WTC11 (cell line): ENCODE measurements around the gene SPAG4. TPM values are rescaled to one million over a fixed set of nuclear protein-coding genes. Genes with fewer than 3 reads are reported as not detected.

ENCODE experiments used
- ATAC-seq: fragments of 200-7000 bp; cut with Tn5 transposase; 2 replicates; pipeline ENCODE4 v1.10.0; 2021; ENCODE audit warnings: mild to moderate bottlenecking, moderate library complexity
- CTCF ChIA-PET: fragments of 300-600 bp; sonication (Branson Sonifier 250); formaldehyde crosslinking; loops from one replicate; lab custom pipeline; 2021; ENCODE audit warnings: antibody characterized with exemption; lab: Charles Lee
- POLR2A ChIA-PET: fragments of 350-600 bp; sonication (Branson Sonifier 250); formaldehyde crosslinking; loops from one replicate; lab custom pipeline; 2021; ENCODE audit warnings: antibody characterized with exemption; lab: Charles Lee
- DNase-seq: peaks from one replicate; pipeline ENCODE4 v3.0.0; 2021; ENCODE audit warnings: low spot score
- H3K27ac Mint-ChIP-seq: 2 replicates; pipeline ENCODE4 v1.8.0; 2021; ENCODE audit warnings: mixed read lengths
- H3K27me3 Mint-ChIP-seq: 2 replicates; pipeline ENCODE4 v1.8.0; 2021; ENCODE audit warnings: low read depth, mild to moderate bottlenecking, moderate library complexity, mixed read lengths
- H3K36me3 Mint-ChIP-seq: 2 replicates; pipeline ENCODE4 v1.8.0; 2021; ENCODE audit warnings: mixed read lengths
- H3K4me1 Mint-ChIP-seq: 2 replicates; pipeline ENCODE4 v1.8.0; 2022; ENCODE audit warnings: mixed read lengths
- H3K4me3 Mint-ChIP-seq: 2 replicates; pipeline ENCODE4 v1.8.0; 2021; ENCODE audit warnings: mild to moderate bottlenecking, moderate library complexity, mixed read lengths
- H3K9me3 Mint-ChIP-seq: 2 replicates; pipeline ENCODE4 v1.8.0; 2021; ENCODE audit warnings: mixed read lengths
- ATF3 ChIP-seq: sonication (generic); formaldehyde crosslinking; conservative IDR thresholded peaks from 2 replicates; pipeline ENCODE4 v1.8.1; 2022; ENCODE audit warnings: mild to moderate bottlenecking, missing genetic modification reagents
- E2F4 ChIP-seq: sonication (generic); formaldehyde crosslinking; IDR thresholded peaks from 2 replicates; pipeline ENCODE4 v1.8.1; 2022; ENCODE audit warnings: low read depth, mild to moderate bottlenecking, moderate library complexity, missing genetic modification reagents, borderline replicate concordance
- E2F5 ChIP-seq: sonication (generic); formaldehyde crosslinking; IDR thresholded peaks from 2 replicates; pipeline ENCODE4 v1.8.1; 2022; ENCODE audit warnings: mild to moderate bottlenecking, moderate library complexity, missing genetic modification reagents
- ERG ChIP-seq: fragments of 250-450 bp; sonication (Bioruptor Pico); IDR thresholded peaks from 2 replicates; pipeline ENCODE4 v1.8.0; 2021; ENCODE audit warnings: mild to moderate bottlenecking
- GTF2I ChIP-seq: fragments of 250-450 bp; sonication (Bioruptor Pico); conservative IDR thresholded peaks from 2 replicates; pipeline ENCODE4 v1.4.0; 2021; ENCODE audit warnings: mild to moderate bottlenecking
- IRF1 ChIP-seq: sonication (generic); formaldehyde crosslinking; IDR thresholded peaks from 2 replicates; pipeline ENCODE4 v1.8.0; 2023; ENCODE audit warnings: missing genetic modification reagents
- IRF2 ChIP-seq: sonication (generic); formaldehyde crosslinking; IDR thresholded peaks from 2 replicates; pipeline ENCODE4 v1.8.0; 2022; ENCODE audit warnings: low read depth, missing genetic modification reagents, borderline replicate concordance
- JAZF1 ChIP-seq: fragments of 250-450 bp; sonication (Bioruptor Pico); IDR thresholded peaks from 2 replicates; pipeline ENCODE4 v1.9.0; 2021; ENCODE audit warnings: moderate library complexity, mild to moderate bottlenecking, inconsistent platforms
- MAX ChIP-seq: sonication (generic); formaldehyde crosslinking; IDR thresholded peaks from 2 replicates; pipeline ENCODE4 v1.8.0; 2022; ENCODE audit warnings: mild to moderate bottlenecking, missing genetic modification reagents
- NFATC4 ChIP-seq: fragments of 250-450 bp; sonication (Bioruptor Pico); IDR thresholded peaks from 2 replicates; pipeline ENCODE4 v1.9.0; 2021; ENCODE audit warnings: mild to moderate bottlenecking
- NFE2L1 ChIP-seq: sonication (generic); formaldehyde crosslinking; IDR thresholded peaks from 2 replicates; pipeline ENCODE4 v1.8.1; 2023; ENCODE audit warnings: missing genetic modification reagents
- NFYB ChIP-seq: sonication (generic); formaldehyde crosslinking; conservative IDR thresholded peaks from 2 replicates; pipeline ENCODE4 v1.8.0; 2022; ENCODE audit warnings: low read depth, missing genetic modification reagents
- NR3C1 ChIP-seq: sonication (generic); formaldehyde crosslinking; conservative IDR thresholded peaks from 2 replicates; pipeline ENCODE4 v1.8.1; 2023; ENCODE audit warnings: low read depth, mild to moderate bottlenecking, missing genetic modification reagents
- TCF7 ChIP-seq: sonication (generic); formaldehyde crosslinking; IDR thresholded peaks from 2 replicates; pipeline ENCODE4 v1.8.0; 2022; ENCODE audit warnings: mild to moderate bottlenecking, low read depth, missing genetic modification reagents, moderate library complexity
- ZBTB43 ChIP-seq: sonication (generic); formaldehyde crosslinking; IDR thresholded peaks from 2 replicates; pipeline ENCODE4 v1.8.1; 2023; ENCODE audit warnings: mild to moderate bottlenecking, missing genetic modification reagents
- ZMAT4 ChIP-seq: fragments of 250-450 bp; sonication (Bioruptor Pico); IDR thresholded peaks from 2 replicates; pipeline ENCODE4 v1.9.0; 2021; ENCODE audit warnings: mild to moderate bottlenecking
- ZNF138 ChIP-seq: sonication (generic); formaldehyde crosslinking; conservative IDR thresholded peaks from 2 replicates; pipeline ENCODE4 v1.8.1; 2022; ENCODE audit warnings: mild to moderate bottlenecking, moderate library complexity, missing genetic modification reagents
- ZNF396 ChIP-seq: fragments of 250-450 bp; sonication (Bioruptor Pico); IDR thresholded peaks from 2 replicates; pipeline ENCODE4 v1.8.0; 2021; ENCODE audit warnings: mild to moderate bottlenecking, moderate library complexity, borderline replicate concordance
- total RNA-seq: library from RNA; stranded (reverse); gene quantifications from 3 replicates; pipeline ENCODE4 v1.2.3, GENCODE V29; 2021

SPAG4 gene
- total RNA-seq, 1 experiment from 2014 or later, result 3.5 TPM

GRCh38 chr20:35644806-35645205, 29.2 kb downstream of the SPAG4 start:
- DNase-seq, result no peak
- CTCF ChIA-PET, result interaction anchor here (1.1 kb wide), 1 partner anchor 25 kb away, joined by 4 read pairs; no protein-coding TSS in a partner anchor
- ATAC-seq, result no peak
- no peaks in the 10 kb centered on the region for H3K9me3 Mint-ChIP-seq
- peak overlapping the region; percentile 29; the same call in 1 of the 2 replicates for H3K27ac Mint-ChIP-seq
- H3K4me1 Mint-ChIP-seq, result peaks cover 33% of the 10 kb centered on the region
- TF ChIP-seq ZNF138, result no peak
- TF ChIP-seq MAX (CRISPR knock-in tag), result no peak
- no peak for TF ChIP-seq ZNF396 (CRISPR knock-in tag)
- no peak for TF ChIP-seq NFATC4
- TF ChIP-seq NFYB (CRISPR knock-in tag), result no peak
- H3K36me3 Mint-ChIP-seq, result peaks cover 16% of the 10 kb centered on the region; the same call in 1 of the 2 replicates
- POLR2A ChIA-PET, result no interaction called here
- H3K4me3 Mint-ChIP-seq, result no peak overlapping the region
- H3K27me3 Mint-ChIP-seq, result no peaks in the 10 kb centered on the region

- POLR2A ChIA-PET, result no interaction called here
- no peak for TF ChIP-seq NFE2L1 (CRISPR knock-in tag)
- TF ChIP-seq E2F5 (CRISPR knock-in tag), result no peak
- TF ChIP-seq ZBTB43 (CRISPR knock-in tag), result no peak
- TF ChIP-seq NR3C1 (CRISPR knock-in tag), result no peak
- no peak for TF ChIP-seq ATF3 (CRISPR knock-in tag)
- no peak for TF ChIP-seq MAX (CRISPR knock-in tag)
- no peak for TF ChIP-seq JAZF1
- no peak for TF ChIP-seq ERG (CRISPR knock-in tag)
- no peak for TF ChIP-seq E2F4 (CRISPR knock-in tag)
- no peak for TF ChIP-seq GTF2I (CRISPR knock-in tag)
- no peak for TF ChIP-seq IRF2
- no peak for TF ChIP-seq IRF1
- TF ChIP-seq ZMAT4 (CRISPR knock-in tag), result no peak
- TF ChIP-seq TCF7 (CRISPR knock-in tag), result no peak
- DNase-seq (no peak), ATAC-seq (no peak)
- Mint-ChIP-seq H3K9me3 (no peaks in the 10 kb centered on the region), H3K36me3 (peaks cover 25% of the 10 kb centered on the region), H3K27me3 (no peaks in the 10 kb centered on the region), H3K4me1 (peaks cover 14% of the 10 kb centered on the region), H3K27ac (no peak overlapping the region; the same call in 1 of the 2 replicates), H3K4me3 (no peak overlapping the region)
- CTCF ChIA-PET, result no interaction called here
Observed at GRCh38 chr20:35648836-35649235, 33.2 kb downstream of the SPAG4 start.
